ENCODE results near the gene TRABD2B.

Gene TRABD2B

DNA sequence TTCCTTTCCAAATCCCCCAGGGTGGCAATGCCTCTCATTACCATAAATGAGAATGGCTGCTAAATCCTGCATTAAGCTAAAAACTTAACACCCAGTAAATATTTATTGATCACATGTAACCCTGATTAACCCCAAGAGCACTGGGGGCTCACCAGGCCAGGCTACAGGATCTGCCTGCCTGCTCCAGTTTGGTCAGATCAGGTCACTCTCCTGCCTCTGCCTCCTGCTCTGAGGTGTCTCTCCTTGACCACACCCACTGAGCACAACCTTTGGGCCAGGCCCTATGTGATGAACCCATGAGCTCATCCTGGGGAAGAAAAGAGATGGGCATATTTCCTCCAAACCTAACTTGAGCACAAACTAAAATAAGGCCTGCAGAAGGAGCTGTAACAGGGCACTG is 93.5 kb downstream of the TRABD2B start:
- no peak for DNase-seq

DNA sequence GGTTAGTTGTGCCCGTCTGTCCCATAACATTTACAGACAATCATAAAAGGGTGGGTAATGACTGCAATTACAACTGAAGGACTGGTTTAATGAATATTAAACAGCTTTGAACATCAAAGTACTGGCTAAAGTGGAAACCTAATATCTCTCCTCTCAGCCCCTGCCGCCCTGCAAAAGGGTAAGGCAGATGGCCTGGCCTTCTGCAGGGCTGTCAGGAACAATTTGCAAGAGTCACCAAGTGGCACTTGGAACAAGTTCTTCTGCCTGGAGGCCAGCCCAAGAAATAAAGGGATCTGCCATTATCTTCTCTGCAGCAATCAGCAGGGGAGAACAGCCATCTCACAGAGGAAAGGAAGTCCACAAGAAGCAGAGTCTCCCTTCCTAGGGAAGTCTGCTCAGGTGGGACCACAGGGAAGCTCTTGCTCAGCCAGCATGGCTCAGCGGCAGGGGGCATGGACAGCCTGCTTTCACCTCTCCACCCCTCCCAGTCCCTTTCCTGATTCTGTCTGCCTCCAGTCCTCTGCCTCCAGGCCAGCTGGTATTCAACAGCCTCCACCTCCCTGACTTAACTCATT is 96.1 kb downstream of the TRABD2B start:
- no peak for DNase-seq

DNA sequence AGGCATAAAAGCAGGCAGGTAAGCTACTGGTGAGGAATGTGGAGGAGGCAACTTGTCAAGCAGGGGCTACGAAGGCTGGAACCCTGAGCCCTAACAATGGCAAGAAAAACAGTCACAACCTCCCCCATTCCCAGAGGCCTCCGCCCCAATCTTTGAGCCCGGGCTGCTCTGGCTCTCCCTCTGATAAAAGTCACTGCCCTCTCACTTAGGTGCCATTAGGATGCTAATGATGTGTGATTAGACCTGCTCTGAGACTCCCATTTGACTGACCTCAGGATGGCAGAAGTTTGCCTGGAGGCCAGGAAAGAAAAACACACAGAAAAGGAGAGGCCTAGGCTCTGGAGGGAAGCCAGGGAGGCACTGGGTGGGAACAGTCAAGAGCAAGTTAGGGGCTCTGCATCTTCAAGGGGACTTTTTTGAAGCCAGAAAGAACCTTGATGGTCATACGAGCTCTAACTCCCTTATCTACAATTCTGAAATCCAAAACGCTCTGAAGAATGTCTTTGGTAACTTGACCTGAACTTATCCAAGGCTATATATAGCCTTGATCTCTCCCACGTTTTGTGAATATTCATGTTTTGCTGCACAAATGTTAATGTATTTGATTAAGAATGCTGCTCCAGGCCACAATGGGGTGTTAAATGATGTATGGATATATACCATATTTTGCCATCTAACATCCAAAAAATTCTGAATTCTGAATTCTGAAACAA is 98.9 kb downstream of the TRABD2B start:
- no peak for DNase-seq

DNA sequence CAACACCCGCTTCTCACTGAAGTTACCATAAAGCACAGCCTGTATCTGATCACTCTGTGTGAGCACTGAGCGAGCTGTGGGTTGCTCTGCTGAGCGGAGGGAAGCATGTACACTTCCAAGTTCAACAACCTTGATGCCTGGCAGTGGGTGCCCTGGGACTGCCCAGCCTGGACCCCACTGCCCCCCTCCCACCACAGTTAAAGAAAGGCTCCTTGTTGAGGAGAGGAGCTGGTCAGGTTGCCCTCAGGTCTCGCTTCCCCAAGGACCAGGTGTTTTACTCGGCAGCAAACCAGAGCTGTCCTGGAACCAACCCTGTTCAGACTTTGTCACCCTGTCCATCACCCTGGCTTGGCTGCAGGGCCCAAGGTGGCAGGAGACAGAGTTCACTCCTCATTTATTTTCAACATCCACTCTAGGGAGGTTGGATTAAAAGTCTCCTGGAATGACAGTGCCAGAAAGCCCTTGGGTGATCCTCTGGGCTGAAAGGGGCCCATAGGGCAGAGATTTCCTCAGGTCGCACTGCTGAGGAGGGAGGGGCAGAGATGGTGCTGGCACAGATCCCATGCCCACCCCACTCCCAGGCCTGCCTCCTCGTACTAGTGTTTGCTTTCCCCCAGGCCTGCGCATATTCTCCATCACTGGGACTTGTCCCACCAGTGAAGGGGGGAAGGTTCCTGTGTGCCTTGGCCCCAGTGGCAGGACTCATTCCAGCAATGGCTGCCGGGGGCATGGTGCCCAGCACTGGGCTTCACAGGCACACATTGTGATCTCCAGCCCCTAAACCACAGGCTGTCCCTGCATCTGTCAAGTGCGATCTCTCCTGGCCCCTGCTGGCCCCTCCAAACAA is 101.7 kb downstream of the TRABD2B start:
- no peak for DNase-seq

DNA sequence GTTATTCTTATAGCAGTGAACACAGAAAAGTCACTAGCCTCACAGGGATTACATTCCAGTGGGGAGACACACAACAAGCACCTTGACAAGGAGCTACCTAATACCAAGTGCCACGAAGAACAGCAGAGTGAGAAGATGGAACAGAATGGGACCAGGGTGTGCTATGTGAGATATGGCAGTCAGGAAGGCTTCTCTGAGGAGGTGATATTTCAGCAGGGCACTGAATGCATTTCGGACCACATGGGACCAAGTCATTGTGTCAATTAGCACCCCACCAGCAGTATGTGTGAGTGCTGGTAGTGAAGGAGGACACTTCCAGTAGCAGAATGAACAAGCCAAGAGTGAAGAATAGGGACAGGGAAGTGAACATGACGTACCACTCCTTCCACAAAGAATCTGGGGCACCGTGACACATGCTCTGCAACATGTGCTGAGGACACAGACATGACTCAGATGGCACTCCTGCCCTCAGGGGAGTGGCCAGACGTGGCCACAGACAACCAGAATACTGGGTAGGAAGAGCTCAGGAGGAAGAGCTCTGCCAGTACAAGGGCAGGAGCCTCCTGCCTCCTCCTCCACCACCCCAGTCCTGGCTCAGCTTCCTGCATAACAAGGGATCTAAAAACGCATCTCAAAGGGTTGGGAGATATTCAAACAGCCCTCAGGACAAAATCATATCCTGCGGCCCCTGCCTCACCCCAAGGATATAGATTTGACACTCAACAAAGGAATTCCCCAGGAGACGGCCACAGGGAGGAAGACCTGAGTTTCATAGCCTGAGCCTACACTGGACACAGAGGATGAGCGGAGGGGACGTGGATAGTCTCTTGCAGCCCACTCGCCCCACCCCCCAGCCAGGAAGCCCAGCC is 102.5 kb downstream of the TRABD2B start:
- DNase-seq = no peak

DNA sequence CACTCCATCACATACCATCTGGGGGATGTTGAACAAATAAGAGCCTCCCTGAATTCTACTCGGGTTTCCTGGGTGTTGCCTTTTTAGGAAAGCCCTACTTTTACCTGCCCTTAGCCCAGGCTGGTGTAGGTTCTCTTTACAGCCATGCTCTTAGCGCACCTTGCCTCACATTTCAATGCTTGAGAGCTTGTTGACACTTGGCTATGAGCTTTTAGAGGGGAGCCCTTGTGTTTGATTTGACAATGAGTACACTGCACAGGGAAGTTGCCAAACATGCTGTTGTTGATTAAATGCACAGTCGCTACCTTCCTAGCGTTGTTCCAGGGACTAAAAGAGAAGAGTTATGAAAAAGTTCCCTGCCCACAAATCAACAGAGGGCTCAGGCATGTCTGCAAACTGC is 103.8 kb downstream of the TRABD2B start:
- DNase-seq = no peak

DNA sequence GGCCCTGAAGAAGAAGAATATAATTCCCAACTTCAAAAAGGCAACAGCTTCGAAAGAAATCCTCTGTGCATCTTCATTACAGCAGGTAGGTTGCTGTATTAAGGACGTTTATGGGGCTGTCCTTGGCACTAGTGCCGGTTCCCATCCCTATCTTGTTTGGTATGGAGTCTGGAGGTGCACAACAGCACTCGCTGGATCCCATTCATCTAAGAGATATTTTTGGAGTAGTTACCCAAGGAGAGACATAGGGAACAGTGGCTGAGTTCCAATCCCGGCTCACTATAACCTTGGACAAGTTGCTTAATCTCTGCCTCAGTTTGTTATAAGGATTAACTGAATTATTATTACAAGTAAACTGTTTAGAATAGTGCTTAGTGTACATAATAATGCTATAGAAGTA is 106.4 kb downstream of the TRABD2B start:
- no peak for DNase-seq

DNA sequence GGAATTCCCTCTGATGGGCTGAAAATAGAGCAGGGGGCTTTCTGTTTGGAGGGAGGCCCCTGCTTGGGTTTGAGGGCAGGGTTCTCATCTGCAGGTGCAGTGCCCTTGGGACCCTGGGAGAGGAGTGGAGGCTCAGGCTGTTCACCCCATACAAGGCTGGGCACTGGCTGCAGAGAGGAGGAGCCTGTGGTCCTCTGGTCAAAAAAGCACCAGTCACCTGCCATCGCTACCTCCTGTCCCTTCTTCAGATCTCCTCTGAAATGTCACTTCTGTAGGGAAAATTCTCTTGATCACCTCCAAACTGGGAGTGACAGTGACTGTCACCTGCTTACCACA is 108.9 kb downstream of the TRABD2B start:
- DNase-seq = no peak

DNA sequence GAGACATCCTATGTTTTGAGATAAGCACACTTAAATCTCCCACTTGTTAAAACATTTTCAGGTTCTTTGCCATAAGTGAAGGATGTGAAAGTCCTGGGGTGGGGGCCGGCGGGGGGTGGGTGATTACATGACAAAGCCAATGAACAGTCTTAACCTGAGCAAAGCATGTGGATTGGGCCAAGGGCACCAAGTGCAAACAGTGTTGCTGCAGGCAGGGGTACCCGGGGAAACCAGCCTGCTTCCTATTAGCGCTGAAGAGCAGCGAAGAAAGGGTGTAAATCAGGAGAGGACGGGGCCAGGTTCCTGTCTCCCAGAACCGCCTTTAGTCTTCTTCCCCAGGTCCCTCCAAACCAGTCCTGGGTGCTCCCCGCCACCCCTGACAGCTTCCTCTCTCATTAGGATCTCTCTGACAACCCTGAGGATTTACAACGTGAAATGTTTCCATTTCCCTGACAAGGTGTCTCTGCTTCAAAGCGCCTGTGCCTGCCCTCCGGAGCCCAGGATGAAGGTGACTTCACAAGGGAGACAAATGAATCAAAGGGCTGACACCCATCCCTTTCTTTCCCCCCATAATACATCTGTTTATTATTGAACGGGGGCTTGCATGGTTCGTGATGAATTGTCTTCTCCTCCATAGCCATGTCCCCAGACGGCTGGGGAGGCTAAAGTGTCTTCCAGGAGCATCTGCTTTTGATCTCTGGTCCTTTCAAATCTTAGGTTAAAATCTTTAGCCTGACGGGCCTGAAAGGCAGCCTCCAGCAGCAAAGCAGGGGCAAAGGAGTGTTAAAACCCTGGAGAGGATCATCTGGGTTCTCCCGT is 109.5 kb downstream of the TRABD2B start:
- no peak for DNase-seq

DNA sequence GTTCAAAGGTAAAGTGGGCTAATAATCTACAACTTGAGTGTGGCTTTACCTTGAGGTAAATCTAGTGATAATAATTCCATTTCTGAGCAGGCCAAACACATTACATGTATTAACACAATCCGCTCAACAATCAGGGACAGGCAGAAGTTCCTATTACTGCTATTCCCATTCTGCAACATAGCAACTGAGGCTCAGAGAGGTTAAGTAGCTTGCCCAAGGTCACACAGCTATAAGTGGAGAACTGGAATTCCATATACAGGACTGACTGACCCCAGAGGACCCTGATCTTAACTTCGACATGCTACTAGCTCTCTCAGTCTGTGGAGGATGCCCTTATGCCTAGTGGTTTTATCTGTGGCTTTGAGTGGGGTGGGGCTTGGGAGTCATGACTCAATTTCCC is 110.1 kb downstream of the TRABD2B start:
- no peak for DNase-seq

DNA sequence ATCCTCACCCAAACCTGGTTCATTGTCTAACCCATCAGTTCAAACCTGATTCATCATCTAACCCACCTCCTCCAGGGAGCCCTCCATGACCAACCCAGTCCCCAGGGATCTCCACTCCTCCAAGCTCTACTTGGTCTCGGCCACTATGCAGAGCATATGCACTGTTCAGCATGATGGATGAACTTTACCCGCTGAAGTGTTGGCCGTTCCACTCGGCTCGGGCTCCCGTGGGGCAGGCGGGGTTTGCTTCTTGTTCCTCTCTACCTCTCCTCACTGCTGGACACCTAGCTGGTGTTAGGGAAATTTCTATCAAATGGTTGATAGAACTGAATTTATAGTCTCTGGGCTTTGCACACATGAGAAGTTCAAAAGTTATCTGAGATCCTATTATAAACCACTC is 111.0 kb downstream of the TRABD2B start:
- DNase-seq = no peak

DNA sequence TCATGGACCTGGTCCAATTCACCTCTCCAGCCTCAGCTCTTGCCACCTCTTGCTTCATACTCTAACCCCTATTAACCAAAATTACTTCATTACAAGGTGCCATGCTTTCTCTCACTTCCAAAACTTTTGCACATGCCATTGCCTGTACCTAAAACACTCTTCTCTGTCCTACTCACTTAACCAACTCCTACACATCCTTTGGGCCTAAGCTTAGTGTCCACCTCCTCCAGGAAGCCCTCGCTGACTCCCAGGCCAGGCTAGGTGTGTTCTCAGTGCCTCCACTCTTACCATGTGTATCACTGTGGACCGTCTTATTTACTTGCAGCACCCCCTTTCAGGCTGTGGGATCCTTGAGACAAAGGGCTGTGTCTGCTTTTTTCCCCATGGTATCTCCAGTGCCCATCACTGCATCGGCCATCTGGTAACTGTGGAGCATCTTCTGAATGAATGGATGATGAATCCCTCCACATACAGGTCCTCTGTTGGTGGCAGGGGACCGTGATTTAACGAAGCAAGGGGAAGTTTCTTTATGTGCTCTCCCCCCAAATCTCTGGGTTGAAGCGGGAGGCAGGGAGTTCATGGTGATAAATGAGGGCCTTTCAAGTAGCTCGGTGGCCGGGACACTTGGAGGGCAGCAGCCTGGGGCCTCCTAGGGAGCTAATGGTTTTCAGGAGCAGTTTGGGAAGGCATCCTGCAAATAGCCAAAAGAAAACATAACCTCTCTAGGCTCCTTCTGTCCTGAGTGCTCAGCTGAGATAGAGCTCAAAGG is 111.9 kb downstream of the TRABD2B start:
- no peak for DNase-seq

DNA sequence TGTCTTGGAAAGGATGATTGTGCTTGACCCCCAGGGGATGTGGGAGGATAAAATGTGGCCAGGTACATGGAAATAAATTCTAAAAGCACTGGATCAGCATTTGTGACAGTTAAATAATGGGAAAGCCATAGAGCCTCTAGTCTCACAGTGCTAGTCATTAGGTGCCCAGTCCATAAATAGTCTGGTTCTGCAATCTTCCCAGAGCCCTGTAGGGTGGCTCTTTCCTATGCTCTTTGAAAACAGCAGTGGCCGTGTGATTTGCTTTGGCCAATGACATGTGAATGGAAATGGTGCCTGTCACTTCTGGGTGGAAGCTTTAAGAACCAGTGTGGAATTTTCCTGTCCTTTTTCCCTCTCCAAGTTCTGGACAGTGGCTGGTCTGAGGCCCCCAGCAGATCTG is 113.2 kb downstream of the TRABD2B start:
- no peak for DNase-seq

DNA sequence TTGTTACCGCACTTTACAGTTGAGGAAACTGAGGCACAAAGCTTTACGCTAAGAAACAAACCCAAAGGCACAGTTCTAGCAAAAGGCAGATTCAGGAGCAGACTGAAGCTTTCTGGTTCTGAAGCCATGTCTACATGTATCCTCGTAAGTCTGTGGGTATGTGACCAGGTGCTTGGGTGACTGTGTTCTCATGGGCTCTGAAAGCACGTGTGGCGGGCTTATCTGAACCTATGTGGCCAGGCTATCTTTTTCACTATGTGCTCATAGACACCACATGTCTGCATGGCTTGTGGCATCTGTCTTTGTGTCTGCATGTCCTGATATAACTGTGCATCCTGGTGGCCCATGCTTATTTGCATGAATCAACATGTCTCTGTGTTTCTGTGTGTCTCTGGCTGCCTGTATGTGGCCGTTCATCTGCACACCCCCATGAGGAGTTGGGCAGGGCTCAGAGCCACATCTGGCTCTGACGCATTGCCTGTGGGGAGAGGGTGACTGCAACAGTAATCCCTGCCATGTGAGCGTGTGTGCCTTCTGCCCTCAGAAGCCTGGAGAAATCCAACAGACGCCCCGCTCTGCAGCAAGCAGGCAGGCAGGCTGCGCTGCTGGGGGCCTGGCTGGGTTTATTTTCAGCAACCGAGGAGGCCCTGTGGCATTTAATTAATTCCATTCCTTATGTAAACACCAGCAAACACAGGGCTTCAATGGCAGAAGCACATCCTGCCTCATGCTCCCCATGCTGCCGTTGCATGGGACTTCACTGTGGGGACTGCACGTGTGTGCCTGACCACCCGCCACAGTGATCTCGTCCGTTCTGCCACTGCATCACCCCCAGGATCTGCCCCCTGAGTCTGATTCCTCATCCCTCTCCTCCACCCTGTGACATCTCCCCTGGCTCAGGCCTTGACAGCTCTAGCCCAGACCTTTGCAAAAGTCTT is 115.4 kb downstream of the TRABD2B start:
- DNase-seq = no peak

DNA sequence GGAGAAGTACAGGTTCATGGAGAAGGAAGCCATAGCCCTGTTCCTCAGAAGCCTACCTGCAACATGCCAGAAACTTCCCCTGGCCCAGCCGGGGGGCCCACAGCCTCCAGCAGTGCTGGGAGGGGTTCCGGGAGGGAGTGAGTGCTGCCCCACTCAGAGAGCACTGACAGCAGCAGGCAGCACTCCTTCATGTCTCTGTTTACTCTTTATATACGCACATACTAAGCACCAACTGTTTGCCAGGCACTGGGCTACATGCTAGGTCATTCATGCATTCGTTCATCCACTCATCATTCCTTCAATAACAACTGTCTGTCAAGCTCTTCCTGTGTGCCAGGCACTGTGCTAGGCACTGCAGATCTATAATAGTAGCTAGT is 120.6 kb downstream of the TRABD2B start:
- DNase-seq = no peak

DNA sequence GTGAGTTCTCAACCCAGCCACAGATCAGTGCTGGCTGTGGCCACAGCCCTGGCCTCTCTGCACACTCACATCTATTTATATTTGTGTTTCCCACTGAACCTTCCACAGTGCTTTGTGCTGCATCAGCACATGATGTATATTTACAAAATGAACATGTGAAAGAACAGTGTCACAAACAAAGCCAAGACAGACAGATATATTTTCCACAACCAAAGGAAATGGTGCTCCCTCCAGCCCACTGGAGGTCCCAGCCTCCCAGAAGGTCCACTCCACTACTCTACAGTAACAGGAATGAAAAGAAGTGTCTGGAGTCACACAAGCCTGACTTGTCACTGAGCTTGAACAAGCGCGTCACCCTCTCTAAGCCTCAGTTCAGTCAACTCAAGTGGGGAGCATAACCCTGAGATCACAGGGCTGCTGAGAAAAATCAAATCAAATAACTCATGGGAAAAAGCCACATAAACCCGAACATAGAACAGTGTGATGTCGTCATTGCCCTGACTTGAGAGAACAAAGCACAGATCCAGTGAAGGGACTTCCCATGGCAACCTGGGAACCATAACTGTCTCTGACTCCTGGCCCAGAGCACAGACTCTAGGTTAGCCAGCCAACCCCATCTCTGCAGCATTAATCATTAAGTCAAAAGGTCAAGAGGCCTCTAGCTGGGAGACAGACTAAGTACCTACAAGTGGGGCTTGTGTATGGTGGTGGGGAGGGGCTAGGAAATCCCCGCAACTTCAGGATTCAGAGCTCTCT is 121.2 kb downstream of the TRABD2B start:
- no peak for DNase-seq

DNA sequence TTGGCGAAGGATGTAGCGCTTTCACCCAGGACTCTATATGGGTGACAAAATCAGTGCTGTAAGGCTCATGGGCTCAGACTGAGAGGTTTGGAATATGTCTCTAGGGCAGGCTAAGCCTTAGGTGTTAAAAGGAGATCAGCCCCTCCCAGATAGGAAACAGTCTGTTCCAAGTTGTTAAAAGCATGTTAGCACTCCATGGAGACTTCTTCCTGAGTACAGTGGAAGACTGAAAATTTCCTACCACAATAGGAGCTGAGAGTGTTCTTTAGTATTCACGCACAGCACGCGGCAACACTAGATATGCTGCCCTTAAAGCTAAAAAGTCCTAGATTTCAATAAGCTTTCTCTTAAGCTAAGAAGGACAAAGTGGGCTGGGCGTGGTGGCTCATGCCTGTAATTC is 122.1 kb downstream of the TRABD2B start:
- no peak for DNase-seq

DNA sequence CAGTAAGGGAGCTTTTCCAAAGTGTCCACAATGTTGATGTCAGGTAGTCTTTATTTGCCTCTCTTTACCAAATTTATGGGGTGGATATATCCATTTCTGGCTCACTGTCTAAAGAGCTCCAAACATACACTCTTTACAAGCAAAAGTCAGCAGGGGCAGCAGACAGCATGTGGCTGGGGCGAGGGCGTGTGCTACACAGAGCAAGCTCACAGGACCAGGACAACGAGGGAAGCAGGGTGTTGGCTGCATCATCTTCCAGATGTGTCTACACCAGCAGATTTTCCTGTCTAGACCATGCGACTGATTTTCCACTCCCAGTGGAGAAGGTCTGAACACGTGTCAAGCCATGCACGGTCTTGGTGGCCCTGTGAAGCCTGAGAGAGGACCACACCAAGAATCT is 123.8 kb downstream of the TRABD2B start:
- no peak for DNase-seq

DNA sequence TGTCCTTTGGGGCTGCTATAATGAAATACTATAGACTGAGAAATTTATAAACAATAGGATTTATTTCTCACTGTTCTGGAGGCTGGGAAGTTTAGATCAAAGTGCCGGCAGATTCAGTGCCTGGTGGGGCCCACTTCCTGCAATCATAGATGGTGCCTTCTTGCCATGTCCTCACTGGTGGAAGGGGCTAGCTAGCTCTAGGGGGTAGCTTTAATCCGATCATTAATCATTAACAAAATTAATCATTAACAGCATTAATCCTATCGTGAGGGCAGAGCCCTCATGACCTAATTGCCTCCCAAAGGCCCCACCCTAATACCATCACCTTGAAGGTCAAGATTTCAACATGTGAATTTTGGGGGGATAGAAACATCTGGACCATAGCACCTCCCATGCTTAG is 124.3 kb downstream of the TRABD2B start:
- no peak for DNase-seq
